G401.6 (cell line): ENCODE results near the gene NKD1.

ENCODE experiments used
- FAIRE-seq: peaks from 2 replicates; lab custom pipeline; 2012; peaks lifted over from hg19 to GRCh38; lab: Jason Lieb, UNC

NKD1 gene

GRCh38 chr16:50600582-50601283, 52.5 kb downstream of the NKD1 start:
- no peak for FAIRE-seq

GRCh38 chr16:50601341-50601740, 53.1 kb downstream of the NKD1 start:
- no peak for FAIRE-seq

- no peak for FAIRE-seq
Measured at GRCh38 chr16:50602126-50602525, 53.9 kb downstream of the NKD1 start.

GRCh38 chr16:50602531-50603205, 54.5 kb downstream of the NKD1 start:
- FAIRE-seq = no peak

- FAIRE-seq = no peak
Measured at GRCh38 chr16:50603206-50604064, 55.2 kb downstream of the NKD1 start.

GRCh38 chr16:50604065-50604418, 55.8 kb downstream of the NKD1 start:
- FAIRE-seq = no peak

- no peak for FAIRE-seq
Measured at GRCh38 chr16:50604610-50605009, 56.4 kb downstream of the NKD1 start.

GRCh38 chr16:50605733-50606430, 57.7 kb downstream of the NKD1 start:
- FAIRE-seq = no peak

- FAIRE-seq = no peak
Measured at GRCh38 chr16:50606431-50607050, 58.3 kb downstream of the NKD1 start.

GRCh38 chr16:50607051-50607431, 58.8 kb downstream of the NKD1 start:
- no peak for FAIRE-seq

- FAIRE-seq = no peak
Measured at GRCh38 chr16:50607447-50607846, 59.3 kb downstream of the NKD1 start.

GRCh38 chr16:50607970-50608557, 59.9 kb downstream of the NKD1 start:
- FAIRE-seq = no peak

GRCh38 chr16:50609049-50609448, 60.9 kb downstream of the NKD1 start:
- no peak for FAIRE-seq

GRCh38 chr16:50609471-50609870, 61.3 kb downstream of the NKD1 start:
- FAIRE-seq = no peak

GRCh38 chr16:50610331-50611262, 62.4 kb downstream of the NKD1 start:
- no peak for FAIRE-seq

GRCh38 chr16:50611332-50611934, 63.2 kb downstream of the NKD1 start:
- FAIRE-seq = no peak

GRCh38 chr16:50611995-50612848, 64.0 kb downstream of the NKD1 start:
- FAIRE-seq = no peak

- FAIRE-seq = no peak
Measured at GRCh38 chr16:50612849-50613198, 64.6 kb downstream of the NKD1 start.

- FAIRE-seq = no peak
Measured at GRCh38 chr16:50613281-50613963, 65.2 kb downstream of the NKD1 start.
